Spinal cord (tissue), 10 donors: ENCODE results near the gene CDH18. TPM values are rescaled to one million over a fixed set of nuclear protein-coding genes. Genes with fewer than 3 reads are reported as not detected.

Experiments
- DNase-seq, 6 donors: peaks; one replicate each; pipeline versions ENCODE4 v3.0.0 to v3.0.0-alpha.2; 2013 to 2015; ENCODE audit warnings: low spot score in 6 of 6, low read depth in 4 of 6
- H3K27ac ChIP-seq: one replicate; pipeline ENCODE4 v1.5.1; 2013; ENCODE audit warnings: low read depth, low read length, control low read depth
- H3K27me3 ChIP-seq: one replicate; pipeline ENCODE4 v1.6.1; 2013; ENCODE audit warnings: low read length; ENCODE audit not compliant: control insufficient read depth, insufficient read depth
- H3K36me3 ChIP-seq: one replicate; pipeline ENCODE4 v1.6.1; 2013; ENCODE audit warnings: low read length; ENCODE audit not compliant: control insufficient read depth, insufficient read depth
- H3K4me1 ChIP-seq: one replicate; pipeline ENCODE4 v1.6.1; 2013; ENCODE audit warnings: low read length; ENCODE audit not compliant: control insufficient read depth, insufficient read depth
- H3K4me3 ChIP-seq: one replicate; pipeline ENCODE4 v1.5.1; 2013; ENCODE audit warnings: low read depth, low read length, control low read depth
- H3K9me3 ChIP-seq: one replicate; pipeline ENCODE4 v1.6.1; 2013; ENCODE audit warnings: low read length; ENCODE audit not compliant: control insufficient read depth, insufficient read depth
- WGBS: methylation state at CpG from one replicate; pipeline ENCODE4 v1.1.5; 2013; ENCODE audit warnings: missing lambda C conversion rate; ENCODE audit not compliant: insufficient coverage; 5-methylcytosine and 5-hydroxymethylcytosine counted together
- polyA plus RNA-seq, 2 donors: library from polyadenylated mRNA; unstranded; fragments of 120-200 nt; gene quantifications; one replicate each; pipeline ENCODE4 v1.2.1, GENCODE V29; 2013; ENCODE audit not compliant: insufficient read length in 2 of 2
- total RNA-seq, 2 donors: library from RNA; depleted of rRNA in 1 of 2; stranded (reverse); fragments of 120-200 nt in 1 of 2; fragments of >200 nt in 1 of 2; gene quantifications; one replicate each; pipeline versions ENCODE4 v1.2.3 to v1.2.4, GENCODE V29; 2013 to 2014
- donor health status: healthy.

CDH18 gene
- total and polyA plus RNA-seq, 4 donors = 22.1 to 90.3 (median 25.4) TPM

- Histone ChIP-seq H3K4me3 (no peak overlapping the region), H3K9me3 (peaks cover 2% of the 10 kb centered on the region), H3K4me1 (no peaks in the 10 kb centered on the region), H3K27ac (no peak overlapping the region), H3K27me3 (no peaks in the 10 kb centered on the region), H3K36me3 (no peaks in the 10 kb centered on the region)
- peak in 2 of 6 donors; percentile 3 to 49 for DNase-seq
- 13% methylated on average over 1 of the region's 2 CpGs for WGBS
Measured at GRCh38 chr5:19655627-19656026, 332.4 kb downstream of the CDH18 start.

GRCh38 chr5:19638461-19638860 lies 349.5 kb downstream of the CDH18 start:
- no peak for DNase-seq
- no peaks in the 10 kb centered on the region for H3K9me3 ChIP-seq
- H3K4me1 ChIP-seq = no peaks in the 10 kb centered on the region
- H3K36me3 ChIP-seq = no peaks in the 10 kb centered on the region
- H3K4me3 ChIP-seq = no peak overlapping the region
- H3K27ac ChIP-seq = no peak overlapping the region
- 80% methylated on average over 1 of the region's 4 CpGs for WGBS
- no peaks in the 10 kb centered on the region for H3K27me3 ChIP-seq

- WGBS = no CpG with 5 or more reads among the region's 2 CpGs
- Histone ChIP-seq H3K27me3 (no peaks in the 10 kb centered on the region), H3K4me1 (no peaks in the 10 kb centered on the region), H3K4me3 (no peak overlapping the region), H3K27ac (no peak overlapping the region), H3K9me3 (no peaks in the 10 kb centered on the region), H3K36me3 (no peaks in the 10 kb centered on the region)
- DNase-seq = peak in 1 of 6 donors; percentile 6
Measured at GRCh38 chr5:19630876-19631275, 357.1 kb downstream of the CDH18 start.

- WGBS = 90% methylated on average over 2 of the region's 2 CpGs
- DNase-seq = peak in 1 of 6 donors; percentile 29
- Histone ChIP-seq H3K27me3 (no peaks in the 10 kb centered on the region), H3K4me3 (no peak overlapping the region), H3K9me3 (no peaks in the 10 kb centered on the region), H3K36me3 (no peaks in the 10 kb centered on the region), H3K4me1 (no peaks in the 10 kb centered on the region), H3K27ac (no peak overlapping the region)
Measured at GRCh38 chr5:19626211-19626610, 361.8 kb downstream of the CDH18 start.

GRCh38 chr5:19625562-19625961 lies 362.4 kb downstream of the CDH18 start:
- no peaks in the 10 kb centered on the region for H3K9me3 ChIP-seq
- 43% methylated on average over 1 of the region's 3 CpGs for WGBS
- no peaks in the 10 kb centered on the region for H3K36me3 ChIP-seq
- DNase-seq = no peak
- no peak overlapping the region for H3K27ac ChIP-seq
- H3K27me3 ChIP-seq = no peaks in the 10 kb centered on the region
- H3K4me3 ChIP-seq = no peak overlapping the region
- H3K4me1 ChIP-seq = no peaks in the 10 kb centered on the region

GRCh38 chr5:19619571-19619970 lies 368.4 kb downstream of the CDH18 start:
- H3K4me3 ChIP-seq = no peak overlapping the region
- H3K4me1 ChIP-seq = no peaks in the 10 kb centered on the region
- no peaks in the 10 kb centered on the region for H3K9me3 ChIP-seq
- H3K36me3 ChIP-seq = no peaks in the 10 kb centered on the region
- WGBS = no CpG with 5 or more reads among the region's 2 CpGs
- H3K27me3 ChIP-seq = no peaks in the 10 kb centered on the region
- H3K27ac ChIP-seq = no peak overlapping the region
- DNase-seq = no peak

GRCh38 chr5:19616701-19617215 lies 371.2 kb downstream of the CDH18 start:
- H3K27ac ChIP-seq = no peak overlapping the region
- no peaks in the 10 kb centered on the region for H3K9me3 ChIP-seq
- H3K4me3 ChIP-seq = no peak overlapping the region
- no peak for DNase-seq
- H3K36me3 ChIP-seq = no peaks in the 10 kb centered on the region
- H3K4me1 ChIP-seq = no peaks in the 10 kb centered on the region
- H3K27me3 ChIP-seq = no peaks in the 10 kb centered on the region
- no CpG with 5 or more reads among the region's 4 CpGs for WGBS

GRCh38 chr5:19615661-19616060 lies 372.3 kb downstream of the CDH18 start:
- DNase-seq = no peak
- no peaks in the 10 kb centered on the region for H3K4me1 ChIP-seq
- H3K27me3 ChIP-seq = no peaks in the 10 kb centered on the region
- no peaks in the 10 kb centered on the region for H3K9me3 ChIP-seq
- no peak overlapping the region for H3K4me3 ChIP-seq
- H3K27ac ChIP-seq = no peak overlapping the region
- WGBS = 100% methylated on average over 1 of the region's 1 CpG
- H3K36me3 ChIP-seq = no peaks in the 10 kb centered on the region

GRCh38 chr5:19615071-19615470 lies 372.9 kb downstream of the CDH18 start:
- WGBS = no CpG with 5 or more reads among the region's 4 CpGs
- Histone ChIP-seq H3K4me1 (no peaks in the 10 kb centered on the region), H3K9me3 (no peaks in the 10 kb centered on the region), H3K36me3 (no peaks in the 10 kb centered on the region), H3K27ac (no peak overlapping the region), H3K27me3 (no peaks in the 10 kb centered on the region), H3K4me3 (no peak overlapping the region)
- no peak for DNase-seq

- H3K4me3 ChIP-seq = no peak overlapping the region
- H3K9me3 ChIP-seq = no peaks in the 10 kb centered on the region
- no peak overlapping the region for H3K27ac ChIP-seq
- no peaks in the 10 kb centered on the region for H3K27me3 ChIP-seq
- no peaks in the 10 kb centered on the region for H3K36me3 ChIP-seq
- WGBS = no CpG with 5 or more reads among the region's 1 CpG
- no peaks in the 10 kb centered on the region for H3K4me1 ChIP-seq
- DNase-seq = peak in 2 of 6 donors; percentile 18 to 41
Measured at GRCh38 chr5:19608444-19609002, 379.5 kb downstream of the CDH18 start.
